NCI-H2227 (cell line): ENCODE measurements around the gene CHTOP.
"Not testable (repeated sequence)": the region's sequence is repeated elsewhere in the genome, so short reads cannot be mapped to it uniquely, and the experiment has no call there.

ENCODE experiments used
- DNase-seq: peaks from one replicate; lab custom pipeline; 2025; ENCODE audit not compliant: unreplicated experiment; lab: John Stamatoyannopoulos, UW

CHTOP gene

DNA sequence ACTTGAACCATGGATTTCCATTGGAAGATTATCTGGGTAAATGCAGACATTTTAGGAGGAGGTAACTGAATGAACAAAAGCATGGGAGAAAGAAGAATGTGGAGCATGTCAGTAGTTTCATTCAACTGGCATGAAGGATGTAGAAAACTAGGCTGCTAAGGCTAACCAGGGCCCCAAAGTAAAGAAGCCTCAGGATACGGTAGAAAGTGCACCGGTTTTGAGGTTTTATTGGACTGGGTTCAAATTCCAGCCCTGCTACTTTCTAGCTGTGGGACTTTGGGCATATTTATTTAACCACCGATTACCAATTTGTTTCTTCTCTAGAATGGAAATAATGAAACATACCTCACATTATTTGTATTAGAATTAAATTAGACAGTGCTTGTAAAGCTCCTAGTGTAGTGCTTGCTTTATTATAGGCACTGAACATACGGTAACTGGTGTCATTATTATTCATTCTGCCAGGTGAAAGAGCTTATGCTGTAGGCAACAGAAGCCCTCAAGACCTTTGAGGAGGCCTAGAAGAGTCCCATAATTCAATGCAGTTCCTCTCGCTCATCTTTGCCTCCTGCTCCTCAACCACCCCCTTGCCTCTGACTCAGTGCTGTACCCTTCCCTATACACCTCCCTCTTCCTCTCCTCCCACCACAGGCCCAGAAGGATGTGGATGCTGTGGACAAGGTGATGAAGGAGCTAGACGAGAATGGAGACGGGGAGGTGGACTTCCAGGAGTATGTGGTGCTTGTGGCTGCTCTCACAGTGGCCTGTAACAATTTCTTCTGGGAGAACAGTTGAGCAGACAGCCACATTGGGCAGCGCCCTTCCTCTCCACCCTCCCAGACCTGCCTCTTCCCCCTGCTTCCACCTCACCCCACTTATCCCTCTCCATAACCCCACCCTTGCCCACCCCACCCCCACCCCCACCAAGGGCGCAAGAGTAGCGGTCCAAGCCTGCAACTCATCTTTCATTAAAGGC lies 2.5 kb upstream of the CHTOP start:
- DNase-seq, result no peak

GRCh38 chr1:153633161-153633753 lies 609 bp upstream of the CHTOP start:
- DNase-seq, result no peak

DNA sequence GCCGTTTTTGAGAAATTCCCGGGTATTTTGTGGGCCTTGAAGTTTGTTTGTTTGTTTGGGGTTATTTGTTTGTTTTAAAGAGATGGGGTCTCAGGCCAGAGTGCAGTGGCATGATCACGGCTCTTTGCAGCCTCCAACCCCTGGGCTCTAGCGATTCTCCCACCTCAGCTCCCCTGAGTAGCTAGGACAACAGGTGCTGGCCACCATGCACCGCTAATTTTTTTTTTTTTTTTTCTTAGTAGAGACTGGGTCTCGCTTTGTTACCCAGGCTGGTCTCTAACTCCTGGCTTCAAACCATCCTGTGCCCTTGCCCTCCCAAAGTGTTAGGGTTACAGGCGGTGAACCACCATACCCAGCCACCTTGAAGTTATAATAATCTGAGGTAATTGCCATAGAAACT lies 2.0 kb downstream of the CHTOP start:
- DNase-seq, result no peak

- no peak for DNase-seq
These were observed 2.4 kb downstream of the CHTOP start for GRCh38 chr1:153636312-153636711.

- no peak for DNase-seq
These were observed 4.4 kb downstream of the CHTOP start for GRCh38 chr1:153638261-153638660.

DNA sequence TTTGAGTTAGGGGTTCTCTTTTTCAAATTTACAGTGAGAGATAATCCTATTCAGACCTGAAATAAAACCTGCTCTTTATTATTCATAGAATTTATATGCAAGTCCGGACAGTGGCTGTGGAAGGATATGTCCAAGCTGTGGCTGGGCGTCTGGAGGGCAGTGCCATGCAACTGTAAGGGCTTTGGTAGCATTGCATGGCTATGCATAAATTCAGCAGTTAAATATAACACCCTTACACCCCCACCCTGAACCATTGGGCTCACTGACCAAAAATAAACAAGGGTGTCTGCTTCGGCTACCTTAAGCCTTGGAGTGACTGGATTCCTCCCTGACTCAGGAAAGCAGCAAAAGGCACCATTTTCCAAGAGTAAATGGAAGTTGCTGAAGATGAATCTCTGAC lies 5.4 kb downstream of the CHTOP start:
- no peak for DNase-seq

DNA sequence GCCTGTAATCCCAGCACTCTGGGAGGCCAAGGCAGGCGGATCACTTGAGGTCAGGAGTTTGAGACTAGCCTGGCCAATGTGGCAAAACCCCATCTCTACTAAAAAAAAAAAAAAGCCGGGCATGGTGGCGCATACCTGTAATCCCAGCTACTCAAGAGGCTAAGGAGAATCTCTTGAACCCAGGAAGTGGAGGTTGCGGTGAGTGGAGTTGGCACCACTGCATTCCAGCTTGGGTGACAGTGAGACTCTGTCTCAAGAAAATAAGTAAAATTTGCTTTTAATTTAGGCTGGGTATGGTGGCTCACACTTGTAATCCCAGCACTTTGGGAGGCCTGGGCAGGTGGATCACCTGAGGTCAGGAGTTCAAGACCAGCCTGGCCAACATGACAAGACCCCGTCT lies 6.3 kb downstream of the CHTOP start:
- not testable (repeated sequence) for DNase-seq

DNA sequence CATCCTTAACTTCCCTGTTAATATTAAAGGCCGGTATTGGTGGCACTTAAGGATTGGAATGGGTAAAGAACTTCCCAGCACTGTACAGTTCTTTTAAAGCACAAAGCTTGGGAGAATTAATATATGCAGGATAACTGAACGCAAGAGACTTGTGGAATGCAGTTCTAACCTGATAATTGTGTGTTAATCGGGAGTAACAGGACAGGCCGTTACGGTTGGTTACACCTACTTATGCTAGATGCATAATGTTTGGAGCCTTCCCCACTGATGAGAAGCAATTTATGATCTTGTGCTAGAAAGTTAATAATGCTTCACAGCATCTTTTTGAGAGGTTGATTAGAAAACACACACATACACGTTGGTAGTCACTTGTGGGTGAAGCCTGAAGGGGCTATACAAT lies 7.0 kb downstream of the CHTOP start:
- DNase-seq, result no peak

DNA sequence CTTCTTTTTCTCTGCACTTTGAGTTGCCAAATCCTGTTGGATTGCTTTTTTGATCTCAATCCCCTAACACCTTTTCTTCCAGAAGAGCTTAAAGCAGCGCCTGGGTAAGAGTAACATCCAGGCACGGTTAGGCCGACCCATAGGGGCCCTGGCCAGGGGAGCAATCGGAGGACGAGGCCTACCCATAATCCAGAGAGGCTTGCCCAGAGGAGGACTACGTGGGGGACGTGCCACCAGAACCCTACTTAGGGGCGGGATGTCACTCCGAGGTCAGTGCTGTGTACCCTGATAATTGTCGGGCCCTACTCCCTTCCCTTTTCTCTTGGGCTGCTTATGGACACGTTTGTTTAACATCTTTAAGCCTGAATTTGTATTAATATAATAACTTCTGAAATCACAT lies 8.3 kb downstream of the CHTOP start:
- DNase-seq, result no peak

- no peak for DNase-seq
These were observed 9.2 kb downstream of the CHTOP start for GRCh38 chr1:153643100-153643499.

- no peak for DNase-seq
These were observed 9.9 kb downstream of the CHTOP start for GRCh38 chr1:153643816-153644215.

GRCh38 chr1:153646672-153647345 lies 12.9 kb downstream of the CHTOP start:
- DNase-seq, result no peak

DNA sequence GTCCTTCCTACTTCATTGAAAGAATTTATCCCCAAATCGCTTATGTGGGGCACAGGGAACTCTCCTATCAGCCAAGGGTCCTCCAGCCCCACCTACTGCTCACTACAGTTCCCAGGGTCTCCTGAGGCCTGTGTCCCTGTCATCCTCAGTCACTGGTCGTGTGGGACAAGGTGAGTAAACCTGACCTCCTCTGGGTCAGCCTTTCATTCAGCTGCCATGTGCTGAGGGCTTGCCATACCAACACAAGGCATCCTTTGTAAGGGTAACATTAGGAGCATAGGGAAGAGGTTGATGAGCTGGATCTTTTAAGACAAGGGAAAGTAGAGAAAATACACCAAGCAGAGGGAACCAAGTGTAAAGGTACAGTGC lies 13.5 kb downstream of the CHTOP start:
- no peak for DNase-seq

- DNase-seq, result no peak
These were observed 14.3 kb downstream of the CHTOP start for GRCh38 chr1:153648000-153648643.

DNA sequence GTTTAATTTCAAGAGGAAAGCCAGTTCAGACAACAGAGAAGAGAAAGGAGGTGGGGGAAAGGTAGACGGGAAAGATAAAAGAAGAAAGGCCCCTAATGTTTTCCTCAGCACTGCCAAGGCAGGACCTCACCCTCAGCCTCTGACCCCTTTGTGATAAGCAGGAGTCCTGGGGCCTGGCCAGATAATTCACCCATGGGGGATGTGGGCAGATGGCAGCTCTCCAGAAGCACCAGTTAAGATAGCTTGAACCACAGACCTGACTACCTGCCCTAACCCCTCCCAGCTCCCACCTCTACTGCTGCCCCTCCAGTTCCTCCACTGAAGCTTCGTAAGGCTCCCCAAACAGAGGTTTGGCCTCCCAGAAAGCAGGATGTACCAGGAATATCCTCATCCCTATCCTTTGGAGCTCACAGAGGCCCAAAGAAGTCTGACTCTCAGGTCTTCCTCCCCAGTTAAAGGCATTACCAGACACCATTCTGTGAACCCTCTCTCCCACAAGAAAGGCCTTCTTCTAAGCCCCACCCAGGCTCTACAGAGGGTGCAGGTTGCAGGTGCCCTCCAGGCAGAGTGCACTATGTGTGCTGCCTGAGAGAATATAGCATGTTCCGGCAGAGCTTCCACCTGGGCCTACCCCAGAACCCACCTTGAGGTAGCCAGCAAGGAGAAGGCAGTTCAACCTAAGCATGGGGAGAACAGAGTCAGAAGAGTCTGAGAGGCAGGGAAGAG lies 15.4 kb downstream of the CHTOP start:
- no peak for DNase-seq

DNA sequence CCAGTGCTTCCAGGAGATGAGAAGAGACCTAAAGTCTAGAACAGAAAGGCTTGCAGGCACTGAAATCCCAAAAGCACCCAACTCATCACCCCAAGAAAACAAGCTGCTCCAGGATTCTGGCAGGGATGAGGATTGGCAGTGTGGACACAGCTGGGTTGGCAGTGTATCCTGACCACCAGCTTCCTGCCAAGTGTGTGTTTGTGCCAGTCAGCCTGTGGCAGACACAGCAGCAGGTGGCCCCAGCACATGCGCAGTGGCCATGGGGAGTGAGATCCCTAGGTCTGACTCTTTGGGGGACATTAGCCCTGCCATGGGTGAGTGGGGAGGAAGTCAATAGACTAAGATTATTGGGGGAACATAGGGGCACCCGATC lies 16.0 kb downstream of the CHTOP start:
- DNase-seq, result no peak

DNA sequence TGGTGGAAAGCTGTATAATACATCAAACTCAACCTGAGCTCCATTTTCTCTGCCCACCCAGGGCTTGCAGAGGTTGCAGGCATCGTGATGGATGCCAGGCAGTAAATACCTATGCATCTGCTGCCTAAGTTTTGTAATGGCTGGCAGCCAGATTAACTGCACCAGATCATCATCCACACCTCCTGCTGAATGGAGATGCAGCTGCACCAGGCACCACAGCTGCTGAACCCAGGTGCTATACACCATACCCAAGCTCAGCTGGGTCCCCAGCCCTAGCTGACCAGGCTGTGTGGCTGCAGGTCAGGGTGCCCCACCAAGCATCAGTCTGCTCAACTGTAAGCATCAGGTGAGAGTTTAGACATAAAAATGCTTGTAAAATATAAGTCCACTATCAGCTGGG lies 17.9 kb downstream of the CHTOP start:
- DNase-seq, result no peak

GRCh38 chr1:153652805-153653500 lies 19.1 kb downstream of the CHTOP start:
- no peak for DNase-seq

DNA sequence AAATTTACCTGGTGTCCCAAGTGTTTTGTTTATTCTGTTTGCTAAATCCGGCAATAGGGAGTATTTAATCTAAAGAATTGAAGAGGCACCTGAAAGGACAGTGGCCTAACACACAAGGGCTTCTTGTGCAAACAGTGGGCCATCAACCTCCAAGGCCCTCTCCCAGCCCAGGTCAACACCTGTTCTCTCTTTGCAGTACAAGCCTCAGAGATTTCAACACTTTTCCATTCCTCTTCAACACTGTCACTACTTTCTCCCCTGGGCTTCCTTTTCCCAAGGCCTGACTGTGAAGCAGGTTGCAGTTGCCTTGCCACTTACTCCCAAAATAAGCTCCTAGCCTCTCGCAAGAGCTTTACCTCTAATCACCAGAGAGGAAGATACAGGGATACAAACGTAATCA lies 21.5 kb downstream of the CHTOP start:
- no peak for DNase-seq

DNA sequence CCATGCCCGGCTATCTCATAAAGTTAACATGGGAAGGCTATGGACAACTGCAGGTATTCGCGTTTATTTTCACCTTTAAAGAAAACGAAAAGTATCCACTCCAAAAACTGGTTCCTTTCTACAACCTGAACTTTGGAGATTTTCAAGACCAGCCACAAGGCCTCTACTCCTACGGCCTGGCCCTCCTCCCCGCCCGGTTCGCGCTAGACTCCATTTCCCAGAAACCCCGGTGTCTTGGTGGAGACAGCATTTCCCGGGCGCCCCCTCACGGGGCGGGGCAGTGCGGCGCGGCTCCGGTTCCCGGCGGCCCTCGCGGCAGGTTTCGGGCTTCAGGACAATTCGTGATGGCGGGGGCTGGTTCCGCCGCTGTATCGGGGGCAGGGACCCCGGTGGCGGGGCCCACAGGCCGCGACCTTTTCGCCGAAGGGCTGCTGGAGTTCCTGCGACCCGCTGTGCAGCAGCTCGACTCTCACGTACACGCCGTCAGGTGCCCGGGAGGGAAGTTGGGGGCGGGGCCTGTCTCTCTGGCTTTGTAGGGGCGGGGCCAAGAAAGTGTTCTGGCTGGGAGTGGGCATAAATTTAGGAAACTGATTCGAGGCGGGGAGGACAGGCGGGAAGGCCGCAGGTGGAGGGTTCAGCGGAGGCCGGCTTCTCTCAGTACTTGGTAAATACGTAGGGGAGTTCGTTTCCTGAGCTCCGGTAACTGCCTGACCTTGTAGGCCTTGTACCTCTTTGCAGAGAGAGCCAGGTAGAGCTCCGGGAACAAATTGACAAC lies 24.7 kb downstream of the CHTOP start, which contains the start of gene SNAPIN:
Gene SNAPIN, plus strand, starts transcription at position 304 of the 775 bp plus-strand sequence. Its CDS starts 41 bp downstream, at position 345.
- peak; percentile 94 for DNase-seq
